ENCODE results near the gene RAB7A. TPM values are rescaled to one million over a fixed set of nuclear protein-coding genes. Genes with fewer than 3 reads are reported as not detected.

The RAB7A gene
- total and polyA plus RNA-seq, 10 of the 15 experiments (the other 5 are each of a cell fraction or from before 2014, with no cell fraction given), result 40.3 to 212 (median 160) TPM

GRCh38 chr3:128693696-128694095 lies 32.3 kb upstream of the RAB7A start (continued):
- no peak for TF ChIP-seq SIX5 (IDR thresholded peaks at IDR 0.05; ENCODE audit: low read depth, low read length, severe bottlenecking)
- no peak for TF ChIP-seq ZBTB33 (IDR thresholded peaks at IDR 0.05)
- TF ChIP-seq CBX3 (IDR thresholded peaks at IDR 0.05; ENCODE audit: borderline replicate concordance, low read depth), result no peak
- TF ChIP-seq HDAC6 (IDR thresholded peaks at IDR 0.05; ENCODE audit: unreplicated experiment), result no peak
- TF ChIP-seq, protein P1, sequence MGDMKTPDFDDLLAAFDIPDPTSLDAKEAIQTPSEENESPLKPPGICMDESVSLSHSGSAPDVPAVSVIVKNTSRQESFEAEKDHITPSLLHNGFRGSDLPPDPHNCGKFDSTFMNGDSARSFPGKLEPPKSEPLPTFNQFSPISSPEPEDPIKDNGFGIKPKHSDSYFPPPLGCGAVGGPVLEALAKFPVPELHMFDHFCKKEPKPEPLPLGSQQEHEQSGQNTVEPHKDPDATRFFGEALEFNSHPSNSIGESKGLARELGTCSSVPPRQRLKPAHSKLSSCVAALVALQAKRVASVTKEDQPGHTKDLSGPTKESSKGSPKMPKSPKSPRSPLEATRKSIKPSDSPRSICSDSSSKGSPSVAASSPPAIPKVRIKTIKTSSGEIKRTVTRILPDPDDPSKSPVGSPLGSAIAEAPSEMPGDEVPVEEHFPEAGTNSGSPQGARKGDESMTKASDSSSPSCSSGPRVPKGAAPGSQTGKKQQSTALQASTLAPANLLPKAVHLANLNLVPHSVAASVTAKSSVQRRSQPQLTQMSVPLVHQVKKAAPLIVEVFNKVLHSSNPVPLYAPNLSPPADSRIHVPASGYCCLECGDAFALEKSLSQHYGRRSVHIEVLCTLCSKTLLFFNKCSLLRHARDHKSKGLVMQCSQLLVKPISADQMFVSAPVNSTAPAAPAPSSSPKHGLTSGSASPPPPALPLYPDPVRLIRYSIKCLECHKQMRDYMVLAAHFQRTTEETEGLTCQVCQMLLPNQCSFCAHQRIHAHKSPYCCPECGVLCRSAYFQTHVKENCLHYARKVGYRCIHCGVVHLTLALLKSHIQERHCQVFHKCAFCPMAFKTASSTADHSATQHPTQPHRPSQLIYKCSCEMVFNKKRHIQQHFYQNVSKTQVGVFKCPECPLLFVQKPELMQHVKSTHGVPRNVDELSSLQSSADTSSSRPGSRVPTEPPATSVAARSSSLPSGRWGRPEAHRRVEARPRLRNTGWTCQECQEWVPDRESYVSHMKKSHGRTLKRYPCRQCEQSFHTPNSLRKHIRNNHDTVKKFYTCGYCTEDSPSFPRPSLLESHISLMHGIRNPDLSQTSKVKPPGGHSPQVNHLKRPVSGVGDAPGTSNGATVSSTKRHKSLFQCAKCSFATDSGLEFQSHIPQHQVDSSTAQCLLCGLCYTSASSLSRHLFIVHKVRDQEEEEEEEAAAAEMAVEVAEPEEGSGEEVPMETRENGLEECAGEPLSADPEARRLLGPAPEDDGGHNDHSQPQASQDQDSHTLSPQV (IDR thresholded peaks at IDR 0.05), result no peak

DNA sequence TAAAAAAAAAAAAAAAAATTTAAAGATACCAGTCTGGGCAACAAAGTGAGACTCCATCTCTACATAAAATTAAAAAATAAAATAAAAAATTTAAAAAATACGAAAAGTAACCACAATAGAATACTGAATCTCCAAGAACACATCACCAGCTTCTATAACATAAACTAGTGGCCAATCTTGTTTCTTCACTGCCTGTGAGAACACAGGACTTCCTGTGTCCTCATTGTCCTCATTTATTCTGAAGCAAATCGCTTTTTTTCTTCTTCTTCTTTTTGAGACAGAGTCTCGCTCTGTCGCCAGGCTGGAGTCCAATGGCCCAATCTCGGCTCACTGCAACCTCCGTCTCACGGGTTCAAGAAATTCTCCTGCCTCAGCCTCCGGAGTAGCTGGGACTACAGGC lies 28.6 kb upstream of the RAB7A start:
- TF ChIP-seq ZSCAN29 (IDR thresholded peaks at IDR 0.05), result no peak
- TF ChIP-seq NBN (IDR thresholded peaks at IDR 0.05), result no peak
- ATAC-seq (no peak), FAIRE-seq (no peak), DNase-seq (ENCODE audit: low read depth, low spot score) (no peak)
- Histone ChIP-seq H3K9me3 (replicated peaks; ENCODE audit: control insufficient read depth, insufficient read depth, low read length) (no peaks in the 10 kb centered on the region), H3K4me1 (ENCODE audit: control insufficient read depth, insufficient read depth, low read length) (no peaks in the 10 kb centered on the region), H3K4me3 (no peak overlapping the region), H3K36me3 (ENCODE audit: control insufficient read depth in 2 of 2, insufficient read depth in 2 of 2, low read length in 1 of 2) (no peaks in the 10 kb centered on the region), H3K27me3 (replicated peaks in 1 of 2; ENCODE audit: control insufficient read depth in 2 of 2, insufficient read depth in 2 of 2, low read length in 1 of 2) (0 out of 4 replicates have a peak, but pooled peaks cover 0 to 4% of the 10 kb centered on the region in 2 experiments), H2AFZ (ENCODE audit: control insufficient read depth, low read depth, low read length) (no peak overlapping the region), H3K9ac (ENCODE audit: control insufficient read depth, insufficient read depth, low read length) (no peak overlapping the region), H3K79me2 (ENCODE audit: control insufficient read depth, insufficient read depth, low read length) (no peaks in the 10 kb centered on the region), H3K4me2 (ENCODE audit: control insufficient read depth, insufficient read depth) (no peak overlapping the region), H4K20me1 (ENCODE audit: control insufficient read depth, insufficient read depth) (no peaks in the 10 kb centered on the region), H3K27ac (ENCODE audit: control insufficient read depth, insufficient read depth) (no peak overlapping the region)
- no TSS peak for BruUV-seq (replicated peaks)
- WGBS (ENCODE audit: insufficient coverage, insufficient replicate concordance, low lambda C conversion rate, missing lambda C conversion rate), result 72% methylated on average over 8 of the region's 8 CpGs
- ChIA-PET POLR2A (no interaction called here), SMC1A (ENCODE audit: uncharacterized antibody, unreplicated experiment) (no interaction called here), RAD21 (ENCODE audit: unreplicated experiment) (no interaction called here), CTCF (no interaction called here)
- intact Hi-C loops (cut with micrococcal nuclease; ENCODE audit: unreplicated experiment) (no loop called here), in situ Hi-C loops (cut with MboI) (no loop called here)

Measured in GM12878 (cell line).